ENCODE measurements around the gene NDUFB6.

Gene NDUFB6

DNA sequence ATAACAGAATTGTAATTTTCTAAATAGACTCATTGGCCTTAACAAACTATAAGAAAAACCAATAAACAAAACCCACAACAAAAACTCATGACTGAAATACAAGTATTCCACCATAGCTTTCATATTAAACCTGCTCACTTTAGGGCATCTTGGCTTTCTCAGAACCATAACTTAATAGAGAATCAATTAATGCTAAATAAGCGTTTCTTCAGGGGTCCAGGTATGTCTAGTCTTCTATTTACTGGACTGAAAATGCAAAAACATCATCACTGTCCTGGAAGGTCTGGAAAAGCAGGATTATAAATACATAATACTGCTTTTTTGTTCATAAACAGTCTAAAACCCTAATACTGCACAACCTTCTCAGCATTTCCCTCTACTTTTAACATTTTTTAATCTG lies 27.1 kb downstream of the NDUFB6 start:
- H3K4me3 ChIP-seq (replicated peaks in 1 of 2; ENCODE audit: low read depth in 2 of 2, low read length in 2 of 2): no peak overlapping the region
- DNase-seq (ENCODE audit: low read depth in 2 of 2): no peak
- TF ChIP-seq, protein P1, sequence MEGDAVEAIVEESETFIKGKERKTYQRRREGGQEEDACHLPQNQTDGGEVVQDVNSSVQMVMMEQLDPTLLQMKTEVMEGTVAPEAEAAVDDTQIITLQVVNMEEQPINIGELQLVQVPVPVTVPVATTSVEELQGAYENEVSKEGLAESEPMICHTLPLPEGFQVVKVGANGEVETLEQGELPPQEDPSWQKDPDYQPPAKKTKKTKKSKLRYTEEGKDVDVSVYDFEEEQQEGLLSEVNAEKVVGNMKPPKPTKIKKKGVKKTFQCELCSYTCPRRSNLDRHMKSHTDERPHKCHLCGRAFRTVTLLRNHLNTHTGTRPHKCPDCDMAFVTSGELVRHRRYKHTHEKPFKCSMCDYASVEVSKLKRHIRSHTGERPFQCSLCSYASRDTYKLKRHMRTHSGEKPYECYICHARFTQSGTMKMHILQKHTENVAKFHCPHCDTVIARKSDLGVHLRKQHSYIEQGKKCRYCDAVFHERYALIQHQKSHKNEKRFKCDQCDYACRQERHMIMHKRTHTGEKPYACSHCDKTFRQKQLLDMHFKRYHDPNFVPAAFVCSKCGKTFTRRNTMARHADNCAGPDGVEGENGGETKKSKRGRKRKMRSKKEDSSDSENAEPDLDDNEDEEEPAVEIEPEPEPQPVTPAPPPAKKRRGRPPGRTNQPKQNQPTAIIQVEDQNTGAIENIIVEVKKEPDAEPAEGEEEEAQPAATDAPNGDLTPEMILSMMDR (IDR thresholded peaks at IDR 0.05; ENCODE audit: low read depth, low read length): no peak

DNA sequence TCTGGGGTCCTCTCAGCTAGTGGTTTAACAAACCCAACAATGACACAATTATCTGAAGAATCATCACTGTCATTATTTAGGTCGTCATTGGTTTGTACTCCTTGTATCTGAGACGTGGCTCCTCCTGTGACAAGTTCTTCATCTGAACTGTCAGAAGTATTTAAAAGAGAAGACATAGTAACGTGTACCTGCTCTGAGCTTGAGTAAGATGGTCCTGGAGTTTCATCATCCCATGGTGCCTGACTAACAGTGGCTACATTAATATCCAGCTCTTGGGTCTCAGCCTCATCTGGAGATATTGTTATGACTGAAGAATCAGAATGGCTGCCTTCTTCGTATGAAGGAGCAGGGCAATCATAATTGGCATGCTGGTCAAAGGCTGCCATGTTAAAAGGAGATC lies 29.9 kb downstream of the NDUFB6 start:
- no peak overlapping the region for H3K4me3 ChIP-seq (replicated peaks in 1 of 2; ENCODE audit: low read depth in 2 of 2, low read length in 2 of 2)
- DNase-seq (ENCODE audit: low read depth in 2 of 2): no peak
- TF ChIP-seq, protein P1 (IDR thresholded peaks at IDR 0.05; ENCODE audit: low read depth, low read length): no peak

DNA sequence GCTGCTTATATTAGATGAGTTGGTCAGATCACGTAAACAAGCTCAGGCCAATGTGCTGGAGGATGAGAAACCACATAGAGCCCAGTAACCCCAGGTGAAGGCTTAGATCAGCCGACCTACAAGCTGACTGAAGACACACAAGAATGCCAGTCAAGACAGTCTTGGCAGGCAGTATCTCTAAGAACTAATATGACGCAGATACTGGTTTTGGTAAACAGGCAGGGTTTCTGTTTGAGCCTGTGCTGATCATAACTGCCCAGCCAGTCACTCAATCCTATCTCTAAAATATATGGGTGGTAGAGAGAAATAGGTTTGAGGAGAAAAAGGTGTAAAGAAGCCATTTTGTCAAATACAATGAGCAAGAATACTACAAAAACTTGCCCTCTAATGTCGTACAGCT lies 39.1 kb downstream of the NDUFB6 start:
- no peak overlapping the region for H3K4me3 ChIP-seq (replicated peaks in 1 of 2; ENCODE audit: low read depth in 2 of 2, low read length in 2 of 2)
- TF ChIP-seq, protein P1 (IDR thresholded peaks at IDR 0.05; ENCODE audit: low read depth, low read length): no peak
- no peak for DNase-seq (ENCODE audit: low read depth in 2 of 2)

DNA sequence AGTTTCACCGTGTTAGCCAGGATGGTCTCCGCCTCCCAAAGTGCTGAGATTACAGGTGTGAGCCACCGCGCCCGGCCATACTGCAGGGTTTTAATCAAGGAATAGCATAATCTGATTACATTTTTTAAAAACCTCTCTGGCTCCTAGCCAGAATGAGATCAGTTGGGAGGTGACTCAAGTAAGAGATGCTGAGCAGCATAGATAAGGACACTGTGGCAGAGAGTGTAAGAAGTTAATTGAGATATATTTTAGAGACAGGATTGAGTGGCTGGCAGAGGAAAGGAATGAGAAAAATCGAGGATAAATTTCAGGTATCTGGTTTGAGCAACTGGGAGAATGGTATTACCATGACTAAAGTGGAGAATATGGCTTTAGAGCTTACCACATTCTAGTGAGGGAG lies 39.6 kb downstream of the NDUFB6 start:
- no peak overlapping the region for H3K4me3 ChIP-seq (replicated peaks in 1 of 2; ENCODE audit: low read depth in 2 of 2, low read length in 2 of 2)
- TF ChIP-seq, protein P1 (IDR thresholded peaks at IDR 0.05; ENCODE audit: low read depth, low read length): no peak
- no peak for DNase-seq (ENCODE audit: low read depth in 2 of 2)

DNA sequence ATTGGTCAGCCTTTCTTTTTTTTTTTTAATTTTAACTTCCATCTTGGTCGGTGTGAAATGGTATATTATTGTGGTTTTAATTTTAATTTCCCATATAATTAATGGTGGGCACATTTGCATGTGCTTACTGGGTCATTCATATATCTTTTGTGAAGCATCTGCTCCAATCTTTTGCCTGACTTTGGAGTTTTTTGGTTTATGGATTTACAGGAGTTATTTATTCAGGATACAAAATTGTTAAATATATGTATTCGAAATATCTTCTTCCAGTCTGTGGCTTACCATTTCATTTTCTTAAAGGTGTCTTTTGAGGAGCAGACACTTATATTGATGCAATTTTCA lies 46.3 kb downstream of the NDUFB6 start:
- H3K4me3 ChIP-seq (replicated peaks in 1 of 2; ENCODE audit: low read depth in 2 of 2, low read length in 2 of 2): peak overlapping the region; percentile 67 to 69
- TF ChIP-seq, protein P1 (IDR thresholded peaks at IDR 0.05; ENCODE audit: low read depth, low read length): no peak
- DNase-seq (ENCODE audit: low read depth in 2 of 2): no peak

DNA sequence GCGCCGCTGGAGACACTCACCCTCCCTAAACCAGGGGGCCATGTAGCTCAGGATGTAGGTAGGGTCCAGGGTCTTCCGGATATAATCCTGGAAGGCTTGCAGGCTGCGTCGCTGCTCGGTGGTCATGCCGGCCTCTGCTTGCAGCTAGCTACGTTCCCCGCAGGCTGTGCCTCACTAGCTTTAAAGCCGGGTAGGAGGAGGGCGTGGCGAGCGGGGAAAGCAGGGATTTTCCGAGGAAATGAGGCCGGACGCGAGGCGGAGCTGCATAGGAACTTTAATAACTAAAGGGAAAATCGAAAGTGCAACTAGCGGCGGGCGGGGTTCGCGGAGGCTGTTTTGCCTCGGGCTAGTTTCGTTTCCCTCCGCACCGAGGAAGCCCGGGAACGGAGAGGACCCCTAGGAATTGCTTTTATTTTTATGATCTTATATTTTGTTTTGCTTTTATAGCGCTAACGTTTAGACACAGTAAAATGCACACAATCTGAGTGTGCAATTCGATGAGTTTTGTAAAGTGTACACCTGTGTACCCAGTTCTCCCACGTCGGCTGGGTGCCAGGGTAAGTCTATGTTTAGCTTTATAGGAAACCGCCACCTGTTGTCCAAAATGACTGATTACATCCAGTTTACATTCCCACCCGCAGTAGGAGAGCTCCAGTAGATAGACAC lies 46.8 kb downstream of the NDUFB6 start, which contains the start of gene RIGI:
Gene RIGI, minus strand, starts transcription at position 156 of the 666 bp plus-strand sequence. Its CDS starts 30 bp downstream, at position 126.
- TF ChIP-seq, protein P1 (IDR thresholded peaks at IDR 0.05; ENCODE audit: low read depth, low read length): peak; percentile 51
- H3K4me3 ChIP-seq (replicated peaks in 1 of 2; ENCODE audit: low read depth in 2 of 2, low read length in 2 of 2): peak within 1 kb of the TSS; percentile 67 to 69
- peak; percentile 94 to 95 for DNase-seq (ENCODE audit: low read depth in 2 of 2)

DNA sequence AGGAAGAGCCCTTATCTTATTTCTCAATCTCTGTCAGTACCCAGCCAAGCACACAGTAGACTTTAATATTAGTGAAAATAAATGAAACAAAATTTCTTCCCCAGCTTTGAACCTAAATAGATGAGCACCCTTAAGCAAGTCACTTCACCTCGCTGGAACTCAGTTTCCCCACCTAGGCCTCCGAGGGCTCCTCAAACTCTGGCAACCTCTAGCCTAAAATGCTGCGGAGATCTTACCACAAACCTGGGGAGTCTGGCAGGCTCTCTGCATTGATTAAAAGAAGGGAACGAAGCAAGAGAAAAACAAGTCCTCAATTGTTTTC lies 47.3 kb downstream of the NDUFB6 start:
- TF ChIP-seq, protein P1 (IDR thresholded peaks at IDR 0.05; ENCODE audit: low read depth, low read length): no peak
- DNase-seq (ENCODE audit: low read depth in 2 of 2): no peak
- H3K4me3 ChIP-seq (replicated peaks in 1 of 2; ENCODE audit: low read depth in 2 of 2, low read length in 2 of 2): peak overlapping the region; percentile 67 to 69

Measured in cardiac fibroblast (primary cell).